GOT3 (cell line): ENCODE results near the gene PLXDC1.
"Not testable (repeated sequence)": the region's sequence is repeated elsewhere in the genome, so short reads cannot be mapped to it uniquely, and the experiment has no call there.

ENCODE experiments used
- DNase-seq: peaks from one replicate; lab custom pipeline; 2025; ENCODE audit warnings: mixed read lengths; lab: John Stamatoyannopoulos, UW

PLXDC1 gene

GRCh38 chr17:39125143-39125875 lies 26.1 kb downstream of the PLXDC1 start:
- DNase-seq = no peak

DNA sequence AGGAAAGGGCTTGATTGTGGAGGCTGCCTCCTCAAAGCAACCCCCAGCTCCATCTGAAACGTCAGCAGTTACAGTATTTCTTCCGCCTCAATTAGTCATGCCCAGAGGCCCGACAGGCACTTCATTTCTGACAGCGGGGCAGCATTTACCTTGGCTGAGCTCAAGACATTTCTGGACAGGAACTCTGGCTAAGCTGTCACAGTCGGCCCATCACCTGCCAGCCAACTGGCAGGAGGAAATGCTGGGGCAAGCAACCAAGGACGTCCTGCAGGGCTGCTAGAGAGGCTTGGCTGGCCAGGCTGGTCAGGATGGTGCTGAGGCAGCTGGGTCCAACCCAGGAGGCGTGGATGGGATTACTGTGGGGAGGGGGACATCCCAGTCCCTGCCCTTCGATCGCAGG lies 27.8 kb downstream of the PLXDC1 start:
- no peak for DNase-seq

- DNase-seq = no peak
Observed at GRCh38 chr17:39122991-39123390, 28.4 kb downstream of the PLXDC1 start.

DNA sequence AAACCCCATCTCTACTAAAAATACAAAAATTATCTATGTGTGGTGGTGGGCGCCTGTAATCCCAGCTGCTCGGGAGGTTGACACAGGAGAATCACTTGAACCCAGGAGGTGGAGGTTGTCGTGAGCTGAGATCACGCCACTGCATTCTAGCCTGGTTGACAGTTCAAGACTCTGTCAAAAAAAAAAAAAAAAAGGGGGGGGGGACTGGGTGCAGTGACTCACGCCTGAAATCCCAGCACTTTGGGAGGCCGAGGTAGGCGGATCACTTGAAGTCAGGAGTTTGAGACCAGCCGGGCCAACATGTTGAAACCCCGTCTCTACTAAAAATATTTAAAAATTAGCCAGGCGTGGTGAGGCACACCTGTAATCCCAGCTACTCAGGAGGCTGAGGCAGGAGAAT lies 29.5 kb downstream of the PLXDC1 start:
- not testable (repeated sequence) for DNase-seq

GRCh38 chr17:39118674-39119419 lies 32.6 kb downstream of the PLXDC1 start:
- no peak for DNase-seq

- DNase-seq = no peak
Observed at GRCh38 chr17:39116224-39116623, 35.2 kb downstream of the PLXDC1 start.

DNA sequence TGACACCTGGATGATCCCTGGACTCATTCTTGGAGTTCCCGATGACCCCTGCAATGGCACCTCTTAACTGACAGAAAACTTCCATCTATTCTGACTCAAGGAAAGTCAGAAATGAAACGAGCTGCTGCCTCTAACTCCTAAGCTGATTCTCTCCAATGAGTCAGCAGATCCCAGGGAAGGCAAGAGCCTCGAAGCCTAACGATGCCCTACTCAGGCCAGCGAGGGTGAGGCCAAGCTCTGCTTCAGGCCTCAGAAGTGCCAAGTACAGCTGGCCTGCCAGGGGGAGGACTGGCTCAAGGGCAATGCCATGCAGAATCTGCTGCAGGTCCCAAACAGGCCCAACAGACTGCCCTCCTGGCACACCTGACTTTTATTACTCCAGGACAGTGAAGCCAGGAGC lies 36.3 kb downstream of the PLXDC1 start:
- no peak for DNase-seq

- DNase-seq = no peak
Observed at GRCh38 chr17:39114723-39115122, 36.7 kb downstream of the PLXDC1 start.

DNA sequence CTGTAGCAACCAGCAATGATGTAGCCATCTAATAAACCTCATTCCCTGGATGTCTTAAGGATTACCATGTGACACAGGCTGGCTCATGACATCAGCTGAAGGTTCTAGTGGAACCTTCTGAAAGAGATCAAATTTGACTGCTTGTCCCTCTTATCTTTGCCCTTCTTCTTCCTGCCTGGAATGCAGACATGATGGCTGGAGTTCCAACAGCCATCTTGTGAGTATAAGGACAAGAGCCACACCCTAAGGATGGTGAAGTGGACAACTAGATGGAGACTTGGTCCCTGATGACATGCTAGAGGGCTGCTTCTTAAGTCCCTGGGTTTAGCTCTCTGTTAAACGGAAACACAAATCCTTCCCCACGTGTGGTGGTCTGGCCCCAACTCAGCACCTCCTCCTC lies 37.6 kb downstream of the PLXDC1 start:
- DNase-seq = no peak

- no peak for DNase-seq
Observed at GRCh38 chr17:39110435-39111136, 40.9 kb downstream of the PLXDC1 start.

DNA sequence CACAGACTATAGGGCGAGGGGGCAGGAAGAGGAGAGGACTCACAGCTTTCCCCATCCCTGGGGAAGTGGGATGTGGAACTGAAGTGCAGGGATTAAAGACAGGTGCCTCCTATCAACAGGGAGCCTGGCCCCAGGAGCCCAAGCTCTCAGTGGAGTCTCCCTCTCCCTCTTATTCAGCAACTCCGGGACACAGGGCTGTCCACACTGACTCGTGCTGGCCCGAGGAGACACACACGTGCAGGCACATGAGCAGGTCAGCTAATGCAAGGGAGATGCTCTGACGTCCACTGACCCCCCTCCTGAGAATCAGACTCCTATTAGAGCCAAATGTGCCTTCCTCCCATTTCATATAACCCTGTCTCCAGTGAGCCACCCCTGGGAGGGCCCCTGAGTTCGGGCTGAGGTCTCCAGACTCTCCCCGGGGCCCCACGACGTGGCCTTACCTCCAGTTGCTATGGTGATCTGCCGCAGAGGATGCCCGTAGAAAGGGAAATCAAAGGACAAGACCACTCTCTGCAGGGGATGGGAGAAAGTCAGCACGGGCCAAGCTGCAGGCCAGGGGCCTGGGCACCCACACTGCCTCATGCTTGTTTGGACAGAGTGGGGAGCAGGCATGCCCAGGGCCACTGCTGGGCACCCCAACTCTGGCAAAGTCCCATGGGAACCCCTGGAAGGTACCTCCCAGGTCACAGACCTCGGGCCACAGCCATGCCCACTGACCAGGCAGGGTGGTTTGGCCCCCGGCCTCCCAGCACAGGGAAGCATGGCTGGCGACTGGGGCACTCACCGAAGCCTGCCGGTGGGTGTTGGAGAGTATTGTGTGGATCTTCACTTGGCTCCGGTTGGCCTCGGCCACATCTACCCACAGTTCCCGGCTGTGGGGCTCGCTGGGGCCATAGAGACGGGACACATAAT lies 42.7 kb downstream of the PLXDC1 start:
- no peak for DNase-seq

GRCh38 chr17:39107973-39108372 lies 43.5 kb downstream of the PLXDC1 start:
- no peak for DNase-seq

DNA sequence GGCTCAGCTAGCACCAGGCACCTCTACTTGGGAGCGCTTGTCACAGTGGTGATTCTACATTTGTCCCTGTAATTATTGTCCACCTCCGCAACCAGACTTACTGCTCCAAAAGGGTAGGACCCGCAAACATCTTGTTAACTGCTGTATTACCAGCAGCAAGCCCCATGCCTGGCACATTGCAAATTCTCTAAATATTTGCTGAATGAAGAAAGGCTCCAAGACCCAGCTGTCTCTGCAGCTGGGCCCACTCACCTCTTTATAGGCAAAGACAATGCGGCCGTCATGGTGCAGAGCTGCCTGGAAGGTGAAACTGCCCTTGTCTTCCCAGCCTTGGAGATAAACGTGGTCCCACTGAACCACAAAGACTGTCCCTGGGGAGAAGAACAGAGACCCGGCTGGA lies 44.3 kb downstream of the PLXDC1 start:
- DNase-seq = no peak

GRCh38 chr17:39105705-39106104 lies 45.7 kb downstream of the PLXDC1 start:
- DNase-seq = no peak

- no peak for DNase-seq
Observed at GRCh38 chr17:39104657-39105056, 46.8 kb downstream of the PLXDC1 start.

GRCh38 chr17:39104046-39104445 lies 47.4 kb downstream of the PLXDC1 start:
- no peak for DNase-seq

DNA sequence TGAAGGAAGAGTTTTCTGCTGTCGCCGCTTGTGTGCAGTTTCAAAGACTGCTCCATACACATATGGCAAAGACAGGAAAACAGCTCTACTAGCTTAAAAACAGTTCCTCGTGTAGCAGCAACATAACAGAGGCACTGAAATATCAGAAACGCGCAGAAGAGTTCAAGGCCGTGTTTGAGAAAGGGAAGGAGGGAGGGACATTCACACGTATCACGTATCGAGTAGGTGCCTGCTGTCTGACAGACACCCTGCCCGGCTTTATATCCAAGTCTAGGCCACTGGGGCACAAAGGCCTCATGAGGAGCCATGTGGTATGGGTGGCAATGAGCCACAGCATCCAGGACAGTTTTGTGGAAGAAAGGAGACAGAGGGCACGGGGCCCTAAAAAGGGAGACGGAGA lies 50.3 kb downstream of the PLXDC1 start:
- DNase-seq = no peak

- DNase-seq = no peak
Observed at GRCh38 chr17:39100530-39100929, 50.9 kb downstream of the PLXDC1 start.

GRCh38 chr17:39099663-39100286 lies 51.7 kb downstream of the PLXDC1 start:
- DNase-seq = no peak

- DNase-seq = no peak
Observed at GRCh38 chr17:39098588-39098987, 52.8 kb downstream of the PLXDC1 start.

- DNase-seq = no peak
Observed at GRCh38 chr17:39097537-39097936, 53.9 kb downstream of the PLXDC1 start.
